GM12801 (cell line): ENCODE results near the gene GPATCH1.

Source experiments
- TF ChIP-seq, protein P1 (sequence below): IDR thresholded peaks from one replicate; pipeline ENCODE4 v1.5.1; 2011; ENCODE audit warnings: control low read depth; ENCODE audit not compliant: insufficient read length; ENCODE audit errors: extremely low read depth

The GPATCH1 gene

DNA sequence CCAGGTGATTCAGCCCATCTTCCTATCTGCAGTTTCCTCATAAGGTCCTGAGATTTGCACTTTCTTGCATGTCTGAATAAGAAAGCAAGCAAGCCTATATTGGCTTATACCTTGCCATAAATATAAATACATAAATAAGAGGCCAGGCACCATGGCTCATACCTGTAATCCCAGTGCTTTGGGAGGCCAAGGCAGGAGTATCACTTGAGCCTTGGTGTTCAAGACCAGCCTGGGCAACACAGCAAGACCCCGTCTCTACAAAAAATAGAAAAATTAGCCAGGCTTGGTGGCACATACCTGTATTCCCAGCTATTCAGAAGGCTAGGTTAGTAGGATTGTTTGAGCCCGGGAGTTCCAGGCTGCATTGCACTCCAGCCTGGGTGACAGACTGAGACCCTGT, 5.5 kb upstream of the GPATCH1 start:
- TF ChIP-seq, protein P1, sequence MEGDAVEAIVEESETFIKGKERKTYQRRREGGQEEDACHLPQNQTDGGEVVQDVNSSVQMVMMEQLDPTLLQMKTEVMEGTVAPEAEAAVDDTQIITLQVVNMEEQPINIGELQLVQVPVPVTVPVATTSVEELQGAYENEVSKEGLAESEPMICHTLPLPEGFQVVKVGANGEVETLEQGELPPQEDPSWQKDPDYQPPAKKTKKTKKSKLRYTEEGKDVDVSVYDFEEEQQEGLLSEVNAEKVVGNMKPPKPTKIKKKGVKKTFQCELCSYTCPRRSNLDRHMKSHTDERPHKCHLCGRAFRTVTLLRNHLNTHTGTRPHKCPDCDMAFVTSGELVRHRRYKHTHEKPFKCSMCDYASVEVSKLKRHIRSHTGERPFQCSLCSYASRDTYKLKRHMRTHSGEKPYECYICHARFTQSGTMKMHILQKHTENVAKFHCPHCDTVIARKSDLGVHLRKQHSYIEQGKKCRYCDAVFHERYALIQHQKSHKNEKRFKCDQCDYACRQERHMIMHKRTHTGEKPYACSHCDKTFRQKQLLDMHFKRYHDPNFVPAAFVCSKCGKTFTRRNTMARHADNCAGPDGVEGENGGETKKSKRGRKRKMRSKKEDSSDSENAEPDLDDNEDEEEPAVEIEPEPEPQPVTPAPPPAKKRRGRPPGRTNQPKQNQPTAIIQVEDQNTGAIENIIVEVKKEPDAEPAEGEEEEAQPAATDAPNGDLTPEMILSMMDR, result no peak

DNA sequence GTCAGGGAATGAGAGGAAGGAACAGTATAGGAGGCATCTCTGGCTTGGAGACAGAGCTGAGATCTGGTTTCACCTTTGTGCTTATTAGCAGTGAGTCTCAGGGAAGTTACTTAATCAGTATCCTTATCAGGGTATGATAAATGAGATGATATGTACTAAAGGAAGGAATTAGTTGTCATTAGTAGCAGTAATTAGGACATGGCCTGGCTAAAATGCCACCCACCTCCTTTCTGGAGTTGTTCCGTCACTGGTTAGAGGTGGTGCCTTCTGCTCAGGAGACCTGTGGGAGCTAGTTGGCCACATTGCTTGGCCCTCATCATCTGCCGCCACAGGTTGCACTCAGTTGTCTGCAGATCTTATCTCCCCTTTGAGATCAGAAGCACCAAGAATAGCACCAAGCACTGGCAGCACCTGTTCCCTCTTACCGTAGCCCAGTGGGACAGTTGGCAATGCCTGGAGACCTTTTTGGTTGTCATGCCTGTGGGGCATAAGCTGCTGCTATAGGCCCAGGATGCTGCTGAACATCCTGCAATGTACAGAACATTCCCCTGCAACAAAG, 4.7 kb downstream of the GPATCH1 start:
- TF ChIP-seq, protein P1, result no peak

DNA sequence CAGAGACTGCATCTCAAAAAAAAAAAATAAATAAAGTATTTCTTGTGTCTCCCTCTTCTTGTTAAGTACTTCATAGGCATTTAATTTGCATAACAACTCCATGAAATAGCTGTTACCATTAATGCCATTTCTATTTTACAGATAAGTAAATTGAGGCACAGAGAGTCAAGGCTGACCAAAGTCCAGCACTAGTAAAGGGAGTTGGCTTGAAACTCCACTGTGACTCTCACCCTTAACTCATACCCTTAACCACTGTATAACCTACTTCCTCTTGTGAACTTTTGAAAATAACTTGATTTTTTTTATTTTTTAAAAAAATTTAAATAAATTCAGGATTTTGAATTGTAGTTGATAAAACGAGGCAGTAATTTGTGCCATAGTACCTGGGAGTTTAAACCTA, 6.0 kb downstream of the GPATCH1 start:
- TF ChIP-seq, protein P1, result no peak

DNA sequence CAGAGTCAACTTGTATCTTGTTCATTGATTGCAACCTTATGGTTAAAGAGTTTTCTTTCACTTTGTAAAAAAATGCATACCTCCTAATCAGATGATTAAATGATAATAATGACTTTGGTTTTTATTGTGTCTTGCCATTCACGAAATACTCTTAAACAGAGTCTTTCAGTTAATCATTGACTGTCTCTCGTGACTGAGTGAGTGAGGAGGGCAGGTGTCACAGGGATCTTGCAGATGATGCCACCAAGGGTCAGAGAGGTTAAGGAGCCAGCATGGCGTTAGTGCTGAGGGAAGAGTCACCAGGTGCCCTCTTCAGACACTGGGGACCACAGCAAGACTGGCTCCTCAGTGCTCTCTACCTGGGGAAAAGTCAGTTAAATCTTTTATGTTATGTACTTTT, 8.0 kb downstream of the GPATCH1 start:
- TF ChIP-seq, protein P1, result no peak

DNA sequence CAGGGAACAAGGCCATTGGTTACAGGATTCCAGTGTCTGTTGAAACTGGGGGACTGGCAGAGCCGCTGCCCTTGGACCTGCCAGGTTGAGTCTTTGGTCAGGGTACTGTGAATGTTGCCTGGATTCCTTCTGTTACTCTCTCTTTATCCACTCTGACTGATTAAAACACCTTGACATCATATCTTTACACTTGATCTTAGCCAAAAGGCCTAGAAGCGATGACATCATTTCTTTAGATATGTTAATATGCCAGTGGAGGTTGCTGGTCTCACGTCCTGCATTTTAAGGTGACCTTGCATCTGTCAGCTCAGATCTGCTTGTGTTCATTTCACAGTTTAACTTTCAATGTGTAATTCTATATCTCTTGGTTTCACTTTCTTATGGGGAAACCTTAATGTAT, 9.2 kb downstream of the GPATCH1 start:
- TF ChIP-seq, protein P1, result no peak

DNA sequence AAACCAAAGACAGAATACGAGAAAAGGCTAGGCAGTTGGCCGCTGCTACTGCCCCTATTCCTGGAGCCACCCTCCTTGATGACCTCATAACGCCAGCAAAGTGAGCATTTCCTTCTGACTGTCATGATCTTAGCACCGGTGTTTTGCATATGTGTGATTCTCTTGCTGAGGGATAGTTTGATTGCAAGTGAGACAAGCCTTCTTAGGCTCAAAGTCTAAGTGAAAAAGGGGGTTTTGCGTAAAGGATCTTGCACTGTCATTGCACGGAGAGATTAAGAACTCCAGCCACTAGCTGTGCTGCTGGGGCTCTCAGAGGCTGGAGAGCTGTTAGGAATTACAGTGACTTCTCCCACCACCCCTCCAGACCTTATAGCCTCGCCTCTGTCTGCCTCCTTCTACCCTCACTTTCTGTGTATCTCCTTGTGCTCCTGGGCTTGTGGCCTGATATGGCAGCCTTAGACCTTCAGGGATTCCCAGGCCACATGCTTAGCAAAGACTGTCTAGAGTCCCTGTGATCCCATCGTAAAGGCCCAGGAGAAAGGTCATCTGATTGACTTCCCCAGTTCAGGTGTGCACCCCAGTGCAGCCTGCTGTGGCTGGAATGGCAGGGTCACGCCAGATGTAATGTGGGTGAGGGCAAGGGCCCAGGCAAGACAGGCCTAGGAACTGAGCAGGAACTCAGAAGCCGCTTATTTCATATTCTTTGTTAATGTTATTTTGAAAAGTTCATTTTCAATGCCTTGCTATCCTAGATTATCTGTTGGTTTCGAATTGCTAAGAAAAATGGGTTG, 12.6 kb downstream of the GPATCH1 start:
- TF ChIP-seq, protein P1, result no peak

DNA sequence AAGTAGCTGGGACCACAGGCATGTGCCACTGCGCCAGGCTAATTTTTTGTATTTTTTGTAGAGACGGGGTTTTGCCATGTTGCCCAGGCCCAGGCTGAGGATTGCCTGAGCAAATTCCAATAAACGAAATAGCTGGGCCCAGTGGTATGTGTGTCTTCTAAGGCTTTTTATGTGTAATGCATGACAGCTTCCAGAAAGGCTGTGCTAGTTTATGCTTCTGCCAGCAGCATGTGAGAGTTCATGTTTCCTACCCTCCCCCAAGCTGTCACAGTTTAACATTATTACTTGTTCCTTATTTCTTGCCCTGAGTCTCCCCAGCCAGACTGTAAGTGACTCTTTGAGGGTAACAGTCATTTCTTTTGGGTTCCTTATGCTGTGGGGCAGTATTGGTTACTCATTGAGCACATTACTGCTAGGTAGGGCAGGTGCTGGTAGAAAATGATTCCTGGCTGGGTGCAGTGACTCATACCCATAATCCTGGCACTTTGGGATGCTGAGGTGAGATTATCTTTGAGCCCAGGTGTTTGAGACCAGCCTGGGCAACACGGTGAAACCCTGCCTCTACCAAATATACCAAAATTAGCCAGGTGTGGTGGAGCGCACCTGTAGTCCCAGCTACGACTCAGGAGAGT, 13.6 kb downstream of the GPATCH1 start:
- TF ChIP-seq, protein P1, result no peak
